ENCODE results near the gene PRG3.

PRG3 gene

DNA sequence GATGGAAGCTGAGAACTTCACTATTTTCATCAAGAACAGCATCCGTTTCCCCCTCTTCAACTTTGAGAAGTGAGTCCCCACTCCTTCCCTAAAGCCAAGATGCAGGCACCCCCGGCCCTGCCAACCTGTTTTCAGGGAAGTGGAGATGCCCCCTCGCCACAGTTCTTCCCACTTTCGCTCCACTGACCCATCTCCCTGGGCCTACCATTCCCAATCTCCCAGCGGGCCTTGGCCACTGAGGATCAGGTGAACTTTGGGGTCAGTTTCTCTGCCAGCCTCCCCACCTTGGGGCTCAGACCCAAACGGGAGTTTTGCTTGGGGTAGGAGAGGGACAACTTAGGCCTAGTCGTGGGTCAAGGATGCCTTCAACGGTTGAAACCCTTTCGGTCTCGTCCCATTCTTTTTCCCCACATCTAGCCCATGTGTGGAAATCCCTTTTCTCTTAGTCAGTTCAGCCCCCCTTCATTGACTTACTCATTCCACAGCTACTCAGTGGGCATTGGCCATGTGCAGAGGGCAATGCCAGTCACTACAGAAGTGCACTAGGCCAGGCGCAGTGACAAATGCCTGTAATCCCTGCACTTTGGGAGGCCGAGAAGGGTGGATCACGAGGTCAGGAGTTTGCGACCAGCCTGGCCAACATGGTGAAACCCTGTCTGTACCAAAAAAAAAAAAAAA lies 32.2 kb downstream of the PRG3 start:
- TF ChIP-seq, protein P1, sequence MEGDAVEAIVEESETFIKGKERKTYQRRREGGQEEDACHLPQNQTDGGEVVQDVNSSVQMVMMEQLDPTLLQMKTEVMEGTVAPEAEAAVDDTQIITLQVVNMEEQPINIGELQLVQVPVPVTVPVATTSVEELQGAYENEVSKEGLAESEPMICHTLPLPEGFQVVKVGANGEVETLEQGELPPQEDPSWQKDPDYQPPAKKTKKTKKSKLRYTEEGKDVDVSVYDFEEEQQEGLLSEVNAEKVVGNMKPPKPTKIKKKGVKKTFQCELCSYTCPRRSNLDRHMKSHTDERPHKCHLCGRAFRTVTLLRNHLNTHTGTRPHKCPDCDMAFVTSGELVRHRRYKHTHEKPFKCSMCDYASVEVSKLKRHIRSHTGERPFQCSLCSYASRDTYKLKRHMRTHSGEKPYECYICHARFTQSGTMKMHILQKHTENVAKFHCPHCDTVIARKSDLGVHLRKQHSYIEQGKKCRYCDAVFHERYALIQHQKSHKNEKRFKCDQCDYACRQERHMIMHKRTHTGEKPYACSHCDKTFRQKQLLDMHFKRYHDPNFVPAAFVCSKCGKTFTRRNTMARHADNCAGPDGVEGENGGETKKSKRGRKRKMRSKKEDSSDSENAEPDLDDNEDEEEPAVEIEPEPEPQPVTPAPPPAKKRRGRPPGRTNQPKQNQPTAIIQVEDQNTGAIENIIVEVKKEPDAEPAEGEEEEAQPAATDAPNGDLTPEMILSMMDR (IDR thresholded peaks at IDR 0.05; ENCODE audit: control insufficient read depth, extremely low read depth, insufficient read depth) = no peak
- H3K4me3 ChIP-seq (ENCODE audit: low read depth, low read length) = no peak overlapping the region
- DNase-seq (ENCODE audit: low read depth) = no peak

DNA sequence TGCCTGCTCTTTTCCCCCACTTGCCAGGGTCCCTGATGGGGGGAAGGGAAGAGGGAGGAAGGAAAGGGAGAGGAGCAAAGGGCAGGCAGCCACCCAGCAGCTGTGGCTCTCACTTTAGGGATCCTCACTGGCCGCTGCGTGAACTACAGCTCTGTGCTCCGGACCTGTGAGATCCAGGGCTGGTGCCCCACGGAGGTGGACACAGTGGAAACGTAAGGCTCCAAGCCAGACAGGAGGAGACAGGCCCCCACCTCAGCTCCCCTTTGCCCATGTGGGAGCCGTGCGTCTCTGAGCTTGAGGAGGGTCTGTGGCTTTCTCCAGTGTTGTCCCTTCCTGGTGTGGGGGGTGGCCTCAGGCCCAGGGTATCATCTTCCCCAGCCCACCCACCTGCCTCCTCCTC lies 32.9 kb downstream of the PRG3 start:
- no peak for DNase-seq (ENCODE audit: low read depth)
- H3K4me3 ChIP-seq (ENCODE audit: low read depth, low read length) = no peak overlapping the region
- TF ChIP-seq, protein P1 (IDR thresholded peaks at IDR 0.05; ENCODE audit: control insufficient read depth, extremely low read depth, insufficient read depth) = no peak

GRCh38 chr11:57347336-57347735 lies 33.6 kb downstream of the PRG3 start:
- TF ChIP-seq, protein P1 (IDR thresholded peaks at IDR 0.05; ENCODE audit: control insufficient read depth, extremely low read depth, insufficient read depth) = no peak
- DNase-seq (ENCODE audit: low read depth) = no peak
- H3K4me3 ChIP-seq (ENCODE audit: low read depth, low read length) = no peak overlapping the region

DNA sequence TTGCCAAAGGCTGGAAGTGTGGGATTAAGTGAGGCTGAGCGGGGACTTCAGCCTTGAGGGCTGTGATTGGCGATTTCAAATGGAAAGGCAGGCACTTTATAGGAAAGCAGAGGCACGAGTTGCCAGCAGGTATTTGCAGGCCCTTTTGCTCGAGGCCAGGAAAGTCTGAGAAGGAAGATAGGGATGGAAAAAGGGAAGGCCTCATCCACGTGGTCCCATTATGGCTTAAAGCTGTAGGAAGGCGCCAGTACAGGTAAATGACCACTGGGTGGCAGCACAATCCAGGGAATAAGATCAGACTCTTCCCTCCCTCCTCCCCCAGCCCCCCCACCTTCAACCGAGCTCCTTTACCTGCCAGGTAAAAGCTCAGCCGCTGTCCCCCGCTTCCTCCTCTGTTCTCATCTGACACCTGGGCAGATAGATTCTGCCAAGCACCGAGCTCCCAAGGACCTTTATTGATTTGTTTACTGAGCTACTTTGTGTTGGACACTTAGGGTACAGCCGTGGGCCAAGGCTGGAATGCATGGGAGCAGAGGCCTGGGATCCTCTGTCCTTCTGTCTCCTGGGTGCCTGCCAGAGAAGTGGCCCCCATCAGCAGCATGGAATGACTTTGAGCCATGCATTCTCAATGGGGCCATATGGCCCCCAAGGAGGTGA lies 35.3 kb downstream of the PRG3 start:
- DNase-seq (ENCODE audit: low read depth) = peak; percentile 54
- TF ChIP-seq, protein P1 (IDR thresholded peaks at IDR 0.05; ENCODE audit: control insufficient read depth, extremely low read depth, insufficient read depth) = peak; percentile 75
- no peak overlapping the region for H3K4me3 ChIP-seq (ENCODE audit: low read depth, low read length)

- no peak for DNase-seq (ENCODE audit: low read depth)
- no peak overlapping the region for H3K4me3 ChIP-seq (ENCODE audit: low read depth, low read length)
- TF ChIP-seq, protein P1 (IDR thresholded peaks at IDR 0.05; ENCODE audit: control insufficient read depth, extremely low read depth, insufficient read depth) = no peak
Observed at GRCh38 chr11:57344826-57345225, 36.1 kb downstream of the PRG3 start.

DNA sequence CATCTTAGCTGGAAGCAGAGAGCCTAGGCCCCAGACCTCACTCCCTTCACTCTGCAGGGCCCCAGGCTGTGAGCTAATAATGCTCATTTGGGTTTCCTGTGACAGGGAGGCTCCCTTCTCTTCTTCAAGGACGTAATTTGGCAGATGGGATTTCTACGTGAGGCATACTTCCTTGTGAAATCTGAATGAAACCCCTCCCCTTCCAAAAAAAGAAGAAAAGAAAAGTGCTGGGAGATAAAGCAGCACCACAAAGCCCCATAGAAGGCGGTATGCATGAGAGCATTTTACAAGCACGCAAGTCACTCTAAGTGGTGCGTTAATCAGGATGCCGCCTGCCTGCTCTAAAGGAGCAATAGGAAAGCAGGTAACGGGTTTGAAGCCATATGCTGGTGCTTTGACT lies 37.1 kb downstream of the PRG3 start:
- H3K4me3 ChIP-seq (ENCODE audit: low read depth, low read length) = no peak overlapping the region
- no peak for DNase-seq (ENCODE audit: low read depth)
- TF ChIP-seq, protein P1 (IDR thresholded peaks at IDR 0.05; ENCODE audit: control insufficient read depth, extremely low read depth, insufficient read depth) = no peak

All from LNCaP clone FGC (cell line).